Sigmoid colon (tissue), 4 donors: Measurements from ENCODE around the gene NKAIN1.

ENCODE experiments used
- EP300 ChIP-seq, 4 donors: sonication (generic); formaldehyde crosslinking; IDR thresholded peaks; one replicate each; pipeline ENCODE4 v1.6.1; 2017; ENCODE audit warnings: antibody characterized with exemption in 4 of 4
- POLR2AphosphoS5 ChIP-seq, 4 donors: sonication (generic); formaldehyde crosslinking; IDR thresholded peaks; one replicate each; pipeline ENCODE4 v1.6.1; 2017; ENCODE audit warnings: antibody characterized with exemption in 4 of 4

GRCh38 chr1:31154632-31155215 lies 85.0 kb downstream of the NKAIN1 start:
- TF ChIP-seq POLR2AphosphoS5 (IDR thresholded peaks at IDR 0.05) (no peak), EP300 (IDR thresholded peaks at IDR 0.05) (no peak)
